Ishikawa (cell line): ENCODE results near the gene RFXANK.

Experiments
- EGR1 ChIP-seq: IDR thresholded peaks from 2 replicates; pipeline ENCODE4 v1.6.1; 2012
- EP300 ChIP-seq: IDR thresholded peaks from 2 replicates; pipeline ENCODE4 v1.6.1; 2012; ENCODE audit warnings: borderline replicate concordance
- FOXM1 ChIP-seq: IDR thresholded peaks from 2 replicates; pipeline ENCODE4 v1.6.1; 2012; ENCODE audit warnings: low read depth, borderline replicate concordance
- RAD21 ChIP-seq: IDR thresholded peaks from 2 replicates; pipeline ENCODE4 v1.6.1; 2012; ENCODE audit warnings: low read depth
- YY1 ChIP-seq: IDR thresholded peaks from 2 replicates; pipeline ENCODE4 v1.6.1; 2012; ENCODE audit warnings: low read depth
- TF ChIP-seq, protein P1 (sequence below): IDR thresholded peaks from 2 replicates; pipeline ENCODE4 v1.6.1; 2012

DNA sequence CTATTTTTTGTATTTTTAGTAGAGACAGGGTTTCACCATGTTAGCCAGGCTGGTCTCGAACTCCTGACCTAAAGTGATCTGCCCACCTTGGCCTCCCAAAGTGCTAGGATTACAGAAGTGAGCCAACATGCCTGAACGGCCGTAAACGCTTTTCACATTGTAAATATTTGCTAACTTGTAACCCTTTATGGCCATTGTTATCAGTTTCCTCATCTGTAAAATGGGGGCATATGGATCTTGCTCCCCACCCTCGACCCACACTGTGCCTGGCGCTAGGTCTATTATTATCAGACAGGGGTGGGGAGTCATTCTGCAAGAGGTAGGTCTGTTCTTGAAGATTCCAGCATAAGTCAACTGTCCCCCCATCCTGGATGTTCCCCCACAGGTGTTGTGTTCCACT is 31.6 kb downstream of the RFXANK start:
- no peak for TF ChIP-seq RAD21
- no peak for TF ChIP-seq EP300
- no peak for TF ChIP-seq YY1
- TF ChIP-seq, protein P1, sequence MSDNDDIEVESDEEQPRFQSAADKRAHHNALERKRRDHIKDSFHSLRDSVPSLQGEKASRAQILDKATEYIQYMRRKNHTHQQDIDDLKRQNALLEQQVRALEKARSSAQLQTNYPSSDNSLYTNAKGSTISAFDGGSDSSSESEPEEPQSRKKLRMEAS: no peak
- no peak for TF ChIP-seq FOXM1
- no peak for TF ChIP-seq EGR1
